Uterus (tissue), 4 donors: ENCODE results near the gene P2RX2. TPM values are rescaled to one million over a fixed set of nuclear protein-coding genes. Genes with fewer than 3 reads are reported as not detected.

ENCODE experiments used
- DNase-seq, 2 donors: peaks; one replicate each; pipeline ENCODE4 v3.0.0-alpha.2; 2019 to 2020
- H3K27ac ChIP-seq, 2 donors: fragments of 200-600 bp; sonication (generic); 1 replicate in 1 of 2; 2 replicates in 1 of 2; pipeline ENCODE4 v1.5.1; 2016 to 2018
- H3K27me3 ChIP-seq, 2 donors: fragments of 200-600 bp; sonication (generic); one replicate each; pipeline ENCODE4 v1.5.1; 2018 to 2019; ENCODE audit warnings: control low read depth in 1 of 2
- H3K36me3 ChIP-seq, 2 donors: fragments of 200-600 bp; sonication (generic); one replicate each; pipeline ENCODE4 v1.5.1; 2019; ENCODE audit warnings: control low read depth in 1 of 2
- H3K4me1 ChIP-seq, 2 donors: fragments of 200-600 bp; sonication (generic); one replicate each; pipeline ENCODE4 v1.5.1; 2018 to 2019; ENCODE audit warnings: control low read depth in 1 of 2
- H3K4me3 ChIP-seq, 2 donors: fragments of 200-600 bp; sonication (generic); 1 replicate in 1 of 2; 2 replicates in 1 of 2; pipeline ENCODE4 v1.5.1; 2018 to 2019; ENCODE audit warnings: mild to moderate bottlenecking in 1 of 2
- H3K9me3 ChIP-seq, 2 donors: fragments of 200-600 bp; sonication (generic); one replicate each; pipeline ENCODE4 v1.5.1; 2019; ENCODE audit warnings: control low read depth in 1 of 2
- CTCF ChIP-seq, 4 experiments: fragments of 200-600 bp in 2 of 4; fragments of 450-650 bp in 2 of 4; sonication (generic) in 2 of 4; IDR thresholded peaks; one replicate each; pipeline ENCODE4 v1.5.1; 2016 to 2019; ENCODE audit warnings: antibody characterized with exemption in 4 of 4, mild to moderate bottlenecking in 2 of 4, moderate library complexity in 1 of 4
- POLR2A ChIP-seq, 2 donors: fragments of 450-650 bp; IDR thresholded peaks; one replicate each; pipeline ENCODE4 v1.6.1; 2016; ENCODE audit warnings: antibody characterized with exemption in 2 of 2, mild to moderate bottlenecking in 1 of 2, moderate library complexity in 1 of 2
- intact Hi-C: fragments of 100-400 bp; cut with DNase I; formaldehyde crosslinking; loops from one replicate; pipeline ENCODE4 v1.15.1; 2023; ENCODE audit warnings: low total_unique reads
- total RNA-seq, 4 donors: library from RNA; depleted of rRNA in 3 of 4; stranded (reverse); fragments of >200 nt in 3 of 4; gene quantifications; one replicate each; pipeline versions ENCODE4 v1.1.0 to v1.2.4, GENCODE V29; 2014 to 2023
- donor health status: DM: yes; HTN: yes; CAD: no.

P2RX2 gene
- total RNA-seq, 4 donors from 2014 or later = not detected

GRCh38 chr12:132642846-132643835 is 24.6 kb downstream of the P2RX2 start:
- DNase-seq = no peak
- no peak for TF ChIP-seq CTCF (IDR thresholded peaks at IDR 0.05)
- TF ChIP-seq POLR2A (IDR thresholded peaks at IDR 0.05) = no peak
- intact Hi-C loops = no loop called here
- Histone ChIP-seq H3K36me3 (no peaks in the 10 kb centered on the region), H3K27me3 (no peaks in the 10 kb centered on the region), H3K4me1 (no peaks in the 10 kb centered on the region), H3K27ac (no peak overlapping the region), H3K9me3 (no peaks in the 10 kb centered on the region), H3K4me3 (no peak overlapping the region)

GRCh38 chr12:132646850-132647249 is 28.3 kb downstream of the P2RX2 start:
- no peak for DNase-seq
- Histone ChIP-seq H3K36me3 (no peaks in the 10 kb centered on the region), H3K4me3 (no peak overlapping the region), H3K27me3 (no peaks in the 10 kb centered on the region), H3K27ac (no peak overlapping the region), H3K9me3 (no peaks in the 10 kb centered on the region), H3K4me1 (no peaks in the 10 kb centered on the region)
- no peak for TF ChIP-seq POLR2A (IDR thresholded peaks at IDR 0.05)
- TF ChIP-seq CTCF (IDR thresholded peaks at IDR 0.05) = no peak
- intact Hi-C loops = no loop called here

- TF ChIP-seq POLR2A (IDR thresholded peaks at IDR 0.05) (no peak), CTCF (IDR thresholded peaks at IDR 0.05) (no peak)
- Histone ChIP-seq H3K27ac (no peak overlapping the region), H3K27me3 (no peaks in the 10 kb centered on the region), H3K9me3 (no peaks in the 10 kb centered on the region), H3K4me1 (no peaks in the 10 kb centered on the region), H3K4me3 (no peak overlapping the region), H3K36me3 (no peaks in the 10 kb centered on the region)
- intact Hi-C loops = no loop called here
- no peak for DNase-seq
Observed at GRCh38 chr12:132647858-132648257, 29.3 kb downstream of the P2RX2 start.

- H3K4me1 ChIP-seq = no peaks in the 10 kb centered on the region
- H3K36me3 ChIP-seq = no peaks in the 10 kb centered on the region
- no peak overlapping the region for H3K4me3 ChIP-seq
- no peaks in the 10 kb centered on the region for H3K9me3 ChIP-seq
- no peak for DNase-seq
- intact Hi-C loops = no loop called here
- H3K27me3 ChIP-seq = no peaks in the 10 kb centered on the region
- H3K27ac ChIP-seq = no peak overlapping the region
- TF ChIP-seq CTCF (IDR thresholded peaks at IDR 0.05) (no peak), POLR2A (IDR thresholded peaks at IDR 0.05) (no peak)
Observed at GRCh38 chr12:132648616-132649225, 30.1 kb downstream of the P2RX2 start.
